Hepatic stellate cell (primary cell): ENCODE data around the gene NPAS3.

Experiments
- DNase-seq: peaks from one replicate; pipeline ENCODE4 v3.0.0; 2011; ENCODE audit warnings: low spot score

The NPAS3 gene

GRCh38 chr14:33016613-33017012 is 77.9 kb downstream of the NPAS3 start:
- no peak for DNase-seq

DNA sequence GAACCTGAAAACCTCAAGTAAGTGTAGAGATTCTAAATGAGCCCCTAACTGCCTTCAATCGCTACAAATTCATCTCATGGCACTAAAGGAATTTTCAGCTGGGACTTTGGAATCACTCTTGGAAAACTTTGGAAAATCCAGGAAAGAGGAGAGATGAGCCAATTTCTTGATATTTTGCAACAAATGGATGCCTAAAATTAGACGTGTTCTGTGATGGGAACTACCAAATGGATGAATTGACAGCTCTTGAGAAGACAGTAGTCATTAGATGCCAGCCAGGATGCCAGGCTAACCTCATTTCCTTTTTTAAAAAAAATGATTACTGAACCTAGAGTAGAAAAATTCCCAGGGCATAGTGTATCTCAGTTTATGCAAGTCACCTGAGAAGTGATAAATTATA is 78.3 kb downstream of the NPAS3 start:
- DNase-seq, result no peak

DNA sequence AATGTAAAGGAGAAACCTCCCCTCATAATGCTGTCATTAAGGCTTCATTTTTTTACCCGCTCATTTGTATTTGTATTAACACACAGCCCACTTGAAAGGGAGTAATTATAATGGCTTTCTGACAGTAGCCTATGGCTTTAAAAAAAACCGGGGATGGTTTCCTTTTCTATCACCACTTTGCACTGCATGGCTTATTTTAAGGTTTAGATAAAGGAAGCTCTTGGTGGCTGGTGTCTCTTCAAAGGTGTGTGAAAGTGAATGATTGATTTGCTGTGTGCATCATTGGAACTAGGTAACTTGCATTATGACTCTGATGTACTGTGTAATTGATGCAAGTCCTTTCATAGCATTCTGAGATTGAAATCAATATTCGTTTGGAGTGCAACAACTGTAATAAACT is 80.7 kb downstream of the NPAS3 start:
- DNase-seq, result no peak

GRCh38 chr14:33026850-33027430 is 88.3 kb downstream of the NPAS3 start:
- no peak for DNase-seq

DNA sequence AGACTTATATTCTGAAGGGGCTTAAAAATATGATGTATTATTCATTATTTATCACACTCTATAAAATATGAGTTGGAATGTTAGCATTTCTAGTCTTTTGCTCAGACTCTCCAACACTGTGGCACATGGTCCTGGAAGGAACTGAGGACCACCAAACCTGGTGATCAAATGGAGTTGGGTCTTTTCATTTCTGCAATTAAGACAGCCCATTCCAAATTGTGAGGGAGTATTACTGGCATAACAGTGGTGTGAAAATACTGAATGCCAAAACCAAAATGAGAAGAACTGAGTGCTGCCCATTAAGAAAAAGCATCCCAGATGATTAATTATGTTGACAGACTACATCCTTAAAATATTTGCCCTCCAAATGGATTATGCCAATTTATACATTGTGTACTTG is 90.8 kb downstream of the NPAS3 start:
- no peak for DNase-seq

GRCh38 chr14:33030386-33030785 is 91.7 kb downstream of the NPAS3 start:
- DNase-seq, result no peak

- no peak for DNase-seq
These were observed 96.9 kb downstream of the NPAS3 start for GRCh38 chr14:33035416-33036194.

GRCh38 chr14:33039311-33039710 is 100.6 kb downstream of the NPAS3 start:
- no peak for DNase-seq

DNA sequence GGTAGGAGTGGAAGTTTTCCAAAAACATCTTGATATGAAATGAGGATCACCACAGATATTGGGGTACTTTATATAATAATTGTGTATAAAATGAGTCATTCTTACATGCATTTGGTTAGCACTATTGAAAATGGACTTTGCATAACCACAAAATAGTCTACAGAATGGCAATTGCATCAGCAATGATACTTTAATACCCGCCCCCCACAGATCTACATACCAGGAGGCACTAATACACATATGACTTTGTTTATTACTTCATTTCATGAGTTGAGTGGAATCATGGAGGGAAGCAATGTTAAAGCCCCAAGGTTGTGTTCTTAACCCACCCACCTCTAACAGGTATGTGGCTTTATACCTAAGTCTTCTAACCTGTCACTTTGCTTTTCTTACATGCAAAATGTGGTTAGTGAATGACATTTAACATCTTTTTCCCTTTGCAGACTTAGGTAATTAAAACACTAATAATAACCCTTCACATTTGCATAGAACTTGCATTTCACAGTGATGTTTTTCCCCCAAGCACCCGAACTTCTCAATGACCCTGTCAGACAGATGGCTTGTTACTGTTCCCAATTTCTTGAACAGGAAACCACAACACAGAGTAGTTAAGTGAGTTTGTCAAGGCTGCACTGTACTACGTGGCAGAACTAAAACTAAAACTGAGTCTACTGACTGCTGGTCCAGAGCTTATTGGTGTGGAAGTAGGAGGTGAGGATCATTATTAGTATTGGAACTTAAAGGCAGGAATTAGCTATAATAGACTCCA is 101.9 kb downstream of the NPAS3 start:
- no peak for DNase-seq

- DNase-seq, result no peak
These were observed 103.9 kb downstream of the NPAS3 start for GRCh38 chr14:33042591-33042990.

GRCh38 chr14:33045760-33046159 is 107.1 kb downstream of the NPAS3 start:
- no peak for DNase-seq

DNA sequence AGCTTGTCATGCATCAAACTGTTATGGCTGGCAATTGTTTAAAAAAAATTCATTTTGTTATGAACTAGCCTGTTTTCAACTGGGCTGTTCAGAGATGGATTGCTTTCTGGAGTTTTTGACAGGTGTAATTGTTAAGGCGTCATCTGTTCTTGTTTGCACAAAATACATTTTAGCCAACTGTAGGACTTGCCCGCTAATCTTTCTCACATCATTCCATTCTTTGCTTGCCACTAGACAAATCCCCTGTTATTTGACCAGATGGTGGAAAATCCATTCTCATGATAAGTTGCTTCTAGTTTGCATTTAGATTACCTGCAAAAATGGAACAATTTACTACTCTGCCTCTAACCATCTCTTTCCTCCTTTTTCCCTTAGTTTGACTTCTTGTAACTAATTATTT is 114.3 kb downstream of the NPAS3 start:
- no peak for DNase-seq

DNA sequence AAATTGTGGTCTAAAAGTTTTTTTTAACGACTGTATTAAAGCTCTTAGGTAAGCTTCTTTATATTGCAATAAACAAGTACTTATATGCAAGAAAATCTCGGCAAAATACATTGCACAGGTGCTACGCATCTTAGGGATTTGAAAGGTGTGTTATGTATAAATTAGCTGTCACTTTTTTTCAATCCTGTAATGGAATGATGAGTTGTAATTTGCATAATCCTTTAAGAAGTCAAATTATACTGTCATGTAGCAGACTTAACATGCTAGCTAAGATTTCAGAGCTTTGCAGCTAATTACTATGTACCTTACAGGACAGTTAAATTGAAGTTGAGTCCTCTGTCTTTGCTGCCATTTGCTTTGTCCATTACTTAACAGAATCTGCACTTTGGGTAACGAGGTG is 117.5 kb downstream of the NPAS3 start:
- no peak for DNase-seq

GRCh38 chr14:33057585-33057984 is 118.9 kb downstream of the NPAS3 start:
- no peak for DNase-seq

GRCh38 chr14:33061667-33062325 is 123.1 kb downstream of the NPAS3 start:
- DNase-seq, result no peak

DNA sequence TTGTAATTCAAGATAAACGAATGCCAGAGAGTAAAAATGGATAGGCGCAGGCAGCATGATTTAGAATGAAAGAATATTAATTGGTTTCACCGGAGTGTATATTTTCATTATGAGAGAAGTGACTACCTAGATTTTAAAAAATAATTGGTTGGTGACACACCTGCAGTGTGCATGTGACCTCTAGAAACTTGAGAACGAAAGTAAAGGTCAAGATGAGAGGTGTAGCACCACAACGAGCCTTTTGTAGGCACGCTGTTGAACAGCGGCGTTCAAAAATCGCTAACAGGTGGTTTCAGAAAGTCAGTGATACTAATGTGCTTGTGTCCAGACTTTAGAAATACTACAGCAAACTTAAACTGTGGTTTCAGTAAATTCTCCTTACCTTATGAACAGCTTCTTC is 123.8 kb downstream of the NPAS3 start:
- no peak for DNase-seq

GRCh38 chr14:33062881-33063280 is 124.2 kb downstream of the NPAS3 start:
- no peak for DNase-seq

DNA sequence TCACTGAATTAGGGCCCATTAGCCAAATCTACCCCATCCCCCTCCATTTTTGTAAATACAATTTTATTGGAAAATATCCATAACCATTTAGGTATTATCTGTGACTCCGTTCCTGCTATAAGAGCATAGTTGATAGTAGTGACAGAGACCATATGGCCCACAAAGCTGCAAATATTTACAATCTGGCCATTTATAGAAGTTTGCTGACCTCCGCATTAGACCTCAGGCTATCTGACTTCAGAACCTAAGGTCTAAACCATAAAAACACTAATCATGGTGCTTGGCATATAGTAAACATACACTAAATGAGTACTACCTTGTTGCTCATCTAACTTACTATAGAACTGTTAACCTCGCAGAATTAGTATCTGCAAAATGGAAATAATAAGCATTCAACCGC is 124.8 kb downstream of the NPAS3 start:
- no peak for DNase-seq

GRCh38 chr14:33065634-33066033 is 127.0 kb downstream of the NPAS3 start:
- no peak for DNase-seq

DNA sequence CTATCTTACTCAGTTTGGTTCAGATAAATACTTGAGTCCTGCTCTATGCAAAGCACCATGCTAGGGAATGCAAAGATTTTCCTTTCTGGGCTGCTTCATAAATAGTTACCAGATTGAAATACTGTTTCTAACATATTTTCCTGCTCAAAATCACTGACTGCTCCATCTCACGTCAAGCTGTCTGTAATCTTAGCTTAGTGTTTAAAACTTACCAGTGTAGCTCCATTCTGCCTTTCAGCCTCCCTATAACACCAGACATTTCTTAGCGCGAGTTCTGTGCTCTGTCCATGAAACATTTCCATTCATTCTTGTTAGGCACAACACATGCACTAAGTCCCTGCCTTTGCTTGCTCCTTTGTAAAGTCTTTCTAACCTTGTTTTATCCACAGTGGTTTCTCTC is 129.4 kb downstream of the NPAS3 start:
- DNase-seq, result no peak

- DNase-seq, result no peak
These were observed 129.9 kb downstream of the NPAS3 start for GRCh38 chr14:33068626-33069025.

GRCh38 chr14:33070475-33070874 is 131.8 kb downstream of the NPAS3 start:
- DNase-seq, result no peak

DNA sequence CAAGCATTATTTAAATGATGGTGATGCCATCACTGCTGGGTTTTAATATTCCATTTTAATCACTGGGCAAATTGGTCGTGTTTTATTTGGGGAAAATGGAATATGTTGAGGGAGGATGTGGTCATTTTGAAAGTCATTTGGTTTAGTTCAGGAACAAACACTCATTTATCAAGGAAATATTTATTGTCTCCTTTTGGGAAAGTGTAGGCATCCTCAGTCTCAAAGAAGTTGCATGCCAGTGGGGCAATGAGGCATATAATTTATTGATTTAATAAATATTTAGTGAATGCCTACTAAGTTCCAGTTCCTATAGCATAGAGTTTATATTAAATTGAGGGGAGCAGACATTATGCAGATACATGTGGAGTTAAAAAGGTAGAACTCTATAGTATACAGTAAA is 134.3 kb downstream of the NPAS3 start:
- no peak for DNase-seq
